Kidney (tissue), 14 donors: Measurements from ENCODE around the gene C3orf85. TPM values are rescaled to one million over a fixed set of nuclear protein-coding genes. Genes with fewer than 3 reads are reported as not detected.

ENCODE experiments used
- DNase-seq, 5 donors: peaks; one replicate each; pipeline ENCODE4 v3.0.0-alpha.2; 2013 to 2020
- FAIRE-seq: peaks from 2 replicates; lab custom pipeline; 2012; peaks lifted over from hg19 to GRCh38; lab: Jason Lieb, UNC
- H3K27ac ChIP-seq, 2 donors: one replicate each; pipeline ENCODE4 v1.7.0; 2013; ENCODE audit warnings: low read depth in 2 of 2, low read length in 2 of 2, inconsistent platforms in 1 of 2
- H3K27me3 ChIP-seq: one replicate; pipeline ENCODE4 v1.7.1; 2013; ENCODE audit warnings: low read length, inconsistent platforms; ENCODE audit not compliant: control insufficient read depth, insufficient read depth
- H3K36me3 ChIP-seq, 3 donors: one replicate each; pipeline versions ENCODE4 v1.7.0 to v1.7.1; 2013; ENCODE audit warnings: low read length in 3 of 3, control low read depth in 1 of 3, inconsistent platforms in 1 of 3; ENCODE audit not compliant: insufficient read depth in 3 of 3, control insufficient read depth in 2 of 3
- H3K4me1 ChIP-seq, 3 donors: one replicate each; pipeline versions ENCODE4 v1.7.0 to v1.7.1; 2013; ENCODE audit warnings: low read length in 3 of 3, inconsistent platforms in 1 of 3, low read depth in 1 of 3; ENCODE audit not compliant: control insufficient read depth in 2 of 3, insufficient read depth in 2 of 3
- H3K4me3 ChIP-seq, 3 donors: one replicate each; pipeline versions ENCODE4 v1.7.0 to v1.8.1; 2013; ENCODE audit warnings: low read length in 3 of 3, control low read depth in 1 of 3, inconsistent platforms in 1 of 3
- H3K9ac ChIP-seq, 3 donors: one replicate each; pipeline versions ENCODE4 v1.7.0 to v1.7.1; 2013; ENCODE audit warnings: low read length in 3 of 3, control low read depth in 1 of 3, inconsistent platforms in 1 of 3
- H3K9me3 ChIP-seq, 3 donors: one replicate each; pipeline versions ENCODE4 v1.7.0 to v1.7.1; 2013; ENCODE audit warnings: low read length in 3 of 3, control low read depth in 1 of 3, inconsistent platforms in 1 of 3; ENCODE audit not compliant: control insufficient read depth in 2 of 3, insufficient read depth in 1 of 3
- intact Hi-C: fragments of 100-400 bp; cut with DNase I; formaldehyde crosslinking; loops from one replicate; pipeline ENCODE4 v1.11.1; 2022
- polyA plus RNA-seq: library from polyadenylated mRNA; stranded (reverse); fragments of 350-450 nt; fragmentation: Illumina TruSeq; extraction: RNeasy Lipid Tissue Mini Kit (QIAGEN cat#74804); gene quantifications from one replicate; pipeline ENCODE4 v1.2.3, GENCODE V29; 2014; ENCODE audit warnings: low read depth, low replicate concordance; ENCODE audit not compliant: insufficient read depth
- total RNA-seq: library from RNA; stranded (reverse); fragmentation: NEBNext Ultra II Directional; extraction: Animal tissue kit (Norgen Biotek cat#: 25700); gene quantifications from one replicate; pipeline ENCODE4 v1.2.1, GENCODE V29; 2021
- TF ChIP-seq, protein P1 (sequence below): IDR thresholded peaks from 3 replicates; pipeline ENCODE4 v1.5.1; 2012; ENCODE audit warnings: mild to moderate bottlenecking, moderate library complexity, borderline replicate concordance; ENCODE audit not compliant: insufficient read depth; ENCODE audit errors: extremely low read depth
- donor health status: control.
- donor health status: control.
- donor health status: control.
- donor health status: control.
- donor health status: control.
- donor health status: DM: yes; HTN: yes; CAD: no.
- donor health status: Normal renal cell carcinoma (clear cell type).

C3orf85 gene
- total and polyA plus RNA-seq, 2 donors from 2014 or later: 40.4 TPM; not detected in 1

DNA sequence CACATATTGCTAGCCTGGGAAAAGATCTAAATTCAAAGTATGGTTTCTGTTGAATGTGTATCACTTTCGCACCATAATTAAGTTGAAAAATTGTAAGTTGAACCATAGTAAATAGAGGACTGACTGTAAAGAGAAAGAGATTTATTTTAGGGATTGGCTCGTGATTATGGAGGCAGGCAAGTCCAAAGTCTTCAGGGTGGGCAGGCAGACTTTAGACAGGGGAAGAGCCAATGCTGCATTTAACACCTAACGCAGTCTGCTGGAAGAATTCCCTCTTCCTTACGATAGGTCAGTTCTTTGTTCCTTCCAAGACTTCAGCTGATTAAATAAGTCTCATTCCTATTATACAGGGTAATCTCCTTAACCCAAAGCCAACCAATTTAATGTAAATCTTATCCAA is 15.8 kb downstream of the C3orf85 start:
- Histone ChIP-seq H3K4me3 (no peak overlapping the region), H3K27ac (no peak overlapping the region), H3K36me3 (no peaks in the 10 kb centered on the region), H3K9me3 (no peaks in the 10 kb centered on the region), H3K9ac (no peak overlapping the region), H3K4me1 (peaks cover 0 to 10% (median 0%) of the 10 kb centered on the region in 3 donors), H3K27me3 (no peaks in the 10 kb centered on the region)
- intact Hi-C loops: no loop called here
- FAIRE-seq: no peak
- TF ChIP-seq, protein P1, sequence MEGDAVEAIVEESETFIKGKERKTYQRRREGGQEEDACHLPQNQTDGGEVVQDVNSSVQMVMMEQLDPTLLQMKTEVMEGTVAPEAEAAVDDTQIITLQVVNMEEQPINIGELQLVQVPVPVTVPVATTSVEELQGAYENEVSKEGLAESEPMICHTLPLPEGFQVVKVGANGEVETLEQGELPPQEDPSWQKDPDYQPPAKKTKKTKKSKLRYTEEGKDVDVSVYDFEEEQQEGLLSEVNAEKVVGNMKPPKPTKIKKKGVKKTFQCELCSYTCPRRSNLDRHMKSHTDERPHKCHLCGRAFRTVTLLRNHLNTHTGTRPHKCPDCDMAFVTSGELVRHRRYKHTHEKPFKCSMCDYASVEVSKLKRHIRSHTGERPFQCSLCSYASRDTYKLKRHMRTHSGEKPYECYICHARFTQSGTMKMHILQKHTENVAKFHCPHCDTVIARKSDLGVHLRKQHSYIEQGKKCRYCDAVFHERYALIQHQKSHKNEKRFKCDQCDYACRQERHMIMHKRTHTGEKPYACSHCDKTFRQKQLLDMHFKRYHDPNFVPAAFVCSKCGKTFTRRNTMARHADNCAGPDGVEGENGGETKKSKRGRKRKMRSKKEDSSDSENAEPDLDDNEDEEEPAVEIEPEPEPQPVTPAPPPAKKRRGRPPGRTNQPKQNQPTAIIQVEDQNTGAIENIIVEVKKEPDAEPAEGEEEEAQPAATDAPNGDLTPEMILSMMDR: no peak
- DNase-seq: no peak

GRCh38 chr3:109154979-109155378 is 18.5 kb downstream of the C3orf85 start:
- Histone ChIP-seq H3K9ac (no peak overlapping the region), H3K4me3 (no peak overlapping the region), H3K27ac (no peak overlapping the region), H3K9me3 (no peaks in the 10 kb centered on the region), H3K36me3 (no peaks in the 10 kb centered on the region), H3K27me3 (no peaks in the 10 kb centered on the region), H3K4me1 (peaks cover 0 to 5% (median 0%) of the 10 kb centered on the region in 3 donors)
- TF ChIP-seq, protein P1: no peak
- intact Hi-C loops: no loop called here
- FAIRE-seq: no peak
- DNase-seq: no peak

GRCh38 chr3:109155828-109156227 is 19.3 kb downstream of the C3orf85 start:
- Histone ChIP-seq H3K27ac (no peak overlapping the region), H3K4me3 (no peak overlapping the region), H3K4me1 (peaks cover 0 to 5% (median 0%) of the 10 kb centered on the region in 3 donors), H3K9ac (no peak overlapping the region), H3K36me3 (no peaks in the 10 kb centered on the region), H3K27me3 (no peaks in the 10 kb centered on the region), H3K9me3 (no peaks in the 10 kb centered on the region)
- TF ChIP-seq, protein P1: no peak
- intact Hi-C loops: no loop called here
- FAIRE-seq (peak; percentile 74), DNase-seq (peak in 2 of 5 donors; percentile 65 to 69)
